Measurements from ENCODE around the gene ZMYND19.

- no peak for TF ChIP-seq POLR2A (IDR thresholded peaks at IDR 0.05; ENCODE audit: low read length)
- TF ChIP-seq GATA1 (IDR thresholded peaks at IDR 0.05; ENCODE audit: low read depth, low read length), result no peak
These were observed 11.1 kb downstream of the ZMYND19 start for GRCh38 chr9:137579259-137579604.
